Body of pancreas (tissue), 4 donors: ENCODE measurements around the gene ATP13A3. TPM values are rescaled to one million over a fixed set of nuclear protein-coding genes. Genes with fewer than 3 reads are reported as not detected.
"Not testable (repeated sequence)": the region's sequence is repeated elsewhere in the genome, so short reads cannot be mapped to it uniquely, and the experiment has no call there.

Experiments used
- ATAC-seq: fragments of 150-250 bp; one replicate; pipeline ENCODE4 v1.9.1; 2016
- DNase-seq, 4 donors: peaks; one replicate each; pipeline ENCODE4 v3.0.0-alpha.2; 2019
- H3K27ac ChIP-seq, 4 donors: fragments of 200-600 bp; sonication (generic); 1 replicate in 3 of 4; 2 replicates in 1 of 4; pipeline versions ENCODE4 v1.5.1 to v1.6.1; 2016 to 2019; ENCODE audit warnings: mild to moderate bottlenecking in 1 of 4, mixed read lengths in 1 of 4, moderate library complexity in 1 of 4
- H3K27me3 ChIP-seq, 2 donors: fragments of 200-600 bp; sonication (generic); one replicate each; pipeline ENCODE4 v1.6.0; 2016; ENCODE audit warnings: mild to moderate bottlenecking in 1 of 2
- H3K36me3 ChIP-seq, 2 donors: fragments of 200-600 bp; sonication (generic); replicated peaks in 1 of 2; 2 replicates each; pipeline ENCODE4 v1.5.1; 2016; ENCODE audit warnings: low read depth in 2 of 2; ENCODE audit not compliant: insufficient read depth in 1 of 2
- H3K4me1 ChIP-seq: fragments of 200-600 bp; sonication (generic); one replicate; pipeline ENCODE4 v1.6.0; 2016
- H3K4me3 ChIP-seq, 2 donors: fragments of 200-600 bp; sonication (generic); 1 replicate in 1 of 2; 2 replicates in 1 of 2; pipeline ENCODE4 v1.5.1; 2016 to 2019
- H3K9me3 ChIP-seq, 3 donors: fragments of 200-600 bp; sonication (generic); 1 replicate in 2 of 3; 2 replicates in 1 of 3; pipeline ENCODE4 v1.5.1; 2016
- CTCF ChIP-seq, 7 experiments: fragments of 450-650 bp in 4 of 7; fragments of 200-600 bp in 3 of 7; sonication (generic) in 3 of 7; IDR thresholded peaks; one replicate each; pipeline ENCODE4 v1.5.1; 2016 to 2019; ENCODE audit warnings: antibody characterized with exemption in 7 of 7
- POLR2A ChIP-seq, 3 donors: fragments of 450-650 bp; IDR thresholded peaks; one replicate each; pipeline ENCODE4 v1.6.1; 2016; ENCODE audit warnings: antibody characterized with exemption in 3 of 3, mild to moderate bottlenecking in 2 of 3
- WGBS, 2 donors: methylation state at CpG; one replicate each; pipeline ENCODE4 v1.1.5; 2017; 5-methylcytosine and 5-hydroxymethylcytosine counted together
- intact Hi-C: fragments of 100-400 bp; cut with DNase I; formaldehyde crosslinking; loops from one replicate; pipeline ENCODE4 v1.15.1; 2023
- total RNA-seq, 2 donors: library from RNA; depleted of rRNA; stranded (reverse); fragments of >200 nt; gene quantifications; one replicate each; pipeline ENCODE4 v1.1.0, GENCODE V29; 2016

The ATP13A3 gene
- total RNA-seq, 2 donors from 2014 or later = 35.6 to 56.0 TPM

- peaks cover 50% of the 10 kb centered on the region for H3K4me1 ChIP-seq
- whole genome bisulfite sequencing, 2 donors = 15 to 18% methylated on average over 6 of the region's 6 CpGs
- H3K36me3 ChIP-seq = no peaks in the 10 kb centered on the region
- peak overlapping the region; percentile 78 to 90 (median 86) for H3K27ac ChIP-seq
- no peak for DNase-seq
- no peaks in the 10 kb centered on the region for H3K27me3 ChIP-seq
- TF ChIP-seq POLR2A (IDR thresholded peaks at IDR 0.05) = peak in 1 of 3 donors; percentile 49
- no peak for TF ChIP-seq CTCF (IDR thresholded peaks at IDR 0.05)
- intact Hi-C loops = no loop called here
- no peaks in the 10 kb centered on the region for H3K9me3 ChIP-seq
- ATAC-seq = no peak
- H3K4me3 ChIP-seq = peak overlapping the region; percentile 33 to 67
Observed at GRCh38 chr3:194485468-194485880, 1.3 kb downstream of the ATP13A3 start.

- Histone ChIP-seq H3K27me3 (no peaks in the 10 kb centered on the region), H3K9me3 (no peaks in the 10 kb centered on the region), H3K4me1 (peaks cover 50% of the 10 kb centered on the region), H3K36me3 (no peaks in the 10 kb centered on the region), H3K4me3 (no peak overlapping the region), H3K27ac (peak overlapping the region in 3 of 4 donors; percentile 84 to 90 (median 88))
- DNase-seq (no peak), ATAC-seq (no peak)
- TF ChIP-seq CTCF (IDR thresholded peaks at IDR 0.05) = no peak
- TF ChIP-seq POLR2A (IDR thresholded peaks at IDR 0.05) = no peak
- 91 to 95% methylated on average over 12 of the region's 12 CpGs for WGBS, 2 donors
- intact Hi-C loops = no loop called here
Observed at GRCh38 chr3:194484614-194485013, 2.2 kb downstream of the ATP13A3 start.

GRCh38 chr3:194483850-194484249 lies 3.0 kb downstream of the ATP13A3 start:
- H3K27me3 ChIP-seq = no peaks in the 10 kb centered on the region
- WGBS, 2 donors = 94 to 98% methylated on average over 1 of the region's 1 CpG
- ATAC-seq = no peak
- H3K36me3 ChIP-seq = no peaks in the 10 kb centered on the region
- no peak overlapping the region for H3K4me3 ChIP-seq
- H3K9me3 ChIP-seq = no peaks in the 10 kb centered on the region
- no peak overlapping the region for H3K27ac ChIP-seq
- peaks cover 50% of the 10 kb centered on the region for H3K4me1 ChIP-seq
- DNase-seq = no peak
- TF ChIP-seq POLR2A (IDR thresholded peaks at IDR 0.05) (no peak), CTCF (IDR thresholded peaks at IDR 0.05) (no peak)
- intact Hi-C loops = no loop called here

GRCh38 chr3:194482830-194483229 lies 4.0 kb downstream of the ATP13A3 start:
- WGBS, 2 donors = 88 to 96% methylated on average over 13 of the region's 13 CpGs
- H3K36me3 ChIP-seq, H3K27ac ChIP-seq, H3K4me3 ChIP-seq, DNase-seq, H3K27me3 ChIP-seq, H3K9me3 ChIP-seq, ATAC-seq, intact Hi-C loops: not testable (repeated sequence)
- H3K4me1 ChIP-seq = peaks cover 41% of the 10 kb centered on the region

- Histone ChIP-seq H3K9me3 (no peaks in the 10 kb centered on the region), H3K36me3 (no peaks in the 10 kb centered on the region), H3K4me3 (no peak overlapping the region), H3K27ac (no peak overlapping the region), H3K4me1 (peaks cover 36% of the 10 kb centered on the region), H3K27me3 (no peaks in the 10 kb centered on the region)
- intact Hi-C loops = no loop called here
- 23 to 31% methylated on average over 1 of the region's 1 CpG for WGBS, 2 donors
- no peak for TF ChIP-seq POLR2A (IDR thresholded peaks at IDR 0.05)
- no peak for TF ChIP-seq CTCF (IDR thresholded peaks at IDR 0.05)
- ATAC-seq (no peak), DNase-seq (no peak)
Observed at GRCh38 chr3:194482196-194482593, 4.6 kb downstream of the ATP13A3 start.
